Naive B cell (primary cell): ENCODE results near the gene CARMIL3. TPM values are rescaled to one million over a fixed set of nuclear protein-coding genes. Genes with fewer than 3 reads are reported as not detected.

Experiments
- ATAC-seq, 2 donors: fragments of 150-1000 bp; cut with Tn5 transposase; 2 replicates each; pipeline ENCODE4 v1.10.0; 2021; ENCODE audit warnings: low read depth in 2 of 2, mild to moderate bottlenecking in 2 of 2, moderate library complexity in 2 of 2
- DNase-seq: peaks from one replicate; pipeline ENCODE4 v3.0.0; 2022
- H3K27ac Mint-ChIP-seq, 6 donors: one replicate each; pipeline ENCODE4 v1.8.0; 2020 to 2022; ENCODE audit warnings: mild to moderate bottlenecking in 6 of 6, mixed read lengths in 6 of 6, moderate library complexity in 5 of 6, inconsistent platforms in 2 of 6
- H3K27me3 Mint-ChIP-seq, 3 donors: one replicate each; pipeline ENCODE4 v1.8.0; 2021 to 2022; ENCODE audit warnings: mixed read lengths in 3 of 3, mild to moderate bottlenecking in 1 of 3
- H3K36me3 Mint-ChIP-seq, 2 donors: one replicate each; pipeline ENCODE4 v1.8.0; 2020 to 2022; ENCODE audit warnings: mixed read lengths in 2 of 2, inconsistent platforms in 1 of 2, mild to moderate bottlenecking in 1 of 2
- H3K4me1 Mint-ChIP-seq, 3 donors: one replicate each; pipeline ENCODE4 v1.8.0; 2020 to 2022; ENCODE audit warnings: mixed read lengths in 3 of 3, inconsistent platforms in 1 of 3, mild to moderate bottlenecking in 1 of 3, moderate library complexity in 1 of 3
- H3K4me3 Mint-ChIP-seq, 8 donors: one replicate each; pipeline ENCODE4 v1.8.0; 2020 to 2022; ENCODE audit warnings: mild to moderate bottlenecking in 8 of 8, mixed read lengths in 8 of 8, moderate library complexity in 8 of 8, inconsistent platforms in 2 of 8
- H3K9me3 Mint-ChIP-seq, 7 donors: one replicate each; pipeline ENCODE4 v1.8.0; 2020 to 2022; ENCODE audit warnings: mixed read lengths in 7 of 7, mild to moderate bottlenecking in 5 of 7, inconsistent platforms in 2 of 7, moderate library complexity in 1 of 7
- polyA plus RNA-seq, 6 donors: library from polyadenylated mRNA; unstranded; fragments of 300-500 nt; fragmentation: Illumina TruSeq; gene quantifications; one replicate each; pipeline ENCODE4 v1.2.3, GENCODE V29; 2021; ENCODE audit warnings: low read depth in 6 of 6

The CARMIL3 gene
- polyA plus RNA-seq, 6 donors from 2014 or later, result 0.10 to 0.11 TPM; not detected in 4

DNA sequence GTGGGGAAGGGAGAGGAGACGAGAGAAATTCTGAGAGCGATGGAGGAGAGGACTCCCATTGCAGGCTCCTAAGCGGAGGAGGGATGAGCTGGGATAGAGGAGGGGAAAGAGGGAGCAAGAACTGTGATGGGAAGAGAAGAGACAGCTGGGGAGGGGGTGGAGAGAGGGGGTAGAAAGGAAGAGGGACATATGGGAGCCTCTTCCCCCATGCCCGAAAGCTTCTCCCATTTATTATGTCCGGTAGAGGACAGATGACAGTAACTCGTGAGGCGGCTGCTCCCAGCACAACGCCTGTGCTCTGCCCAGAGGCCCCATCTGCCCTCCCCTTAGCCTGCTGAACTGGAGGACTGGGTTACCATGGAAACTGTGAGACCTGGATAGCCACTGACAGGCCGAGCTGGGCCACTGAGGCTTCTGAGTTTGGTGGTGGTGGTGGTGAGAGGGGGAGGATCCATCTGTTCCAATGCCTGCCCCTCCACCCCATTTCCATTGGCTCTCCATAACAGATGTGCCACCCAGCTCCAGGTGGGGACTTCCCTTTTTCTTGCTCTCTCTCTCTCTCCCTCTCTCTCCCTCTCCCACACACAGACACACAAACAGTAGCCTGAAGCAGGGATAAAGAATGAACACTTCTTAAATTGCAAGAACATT lies 27.8 kb downstream of the CARMIL3 start:
- H3K36me3 Mint-ChIP-seq, result no peaks in the 10 kb centered on the region
- H3K9me3 Mint-ChIP-seq, result no peaks in the 10 kb centered on the region
- H3K27ac Mint-ChIP-seq, result peak overlapping the region in 3 of 6 donors; percentile 85 to 90 (median 86)
- H3K27me3 Mint-ChIP-seq, result no peaks in the 10 kb centered on the region
- no peak for ATAC-seq
- H3K4me1 Mint-ChIP-seq, result peaks cover 53 to 73% (median 58%) of the 10 kb centered on the region in 3 donors
- H3K4me3 Mint-ChIP-seq, result peak overlapping the region in 6 of 8 donors; percentile 13 to 92 (median 88)
- DNase-seq, result no peak

DNA sequence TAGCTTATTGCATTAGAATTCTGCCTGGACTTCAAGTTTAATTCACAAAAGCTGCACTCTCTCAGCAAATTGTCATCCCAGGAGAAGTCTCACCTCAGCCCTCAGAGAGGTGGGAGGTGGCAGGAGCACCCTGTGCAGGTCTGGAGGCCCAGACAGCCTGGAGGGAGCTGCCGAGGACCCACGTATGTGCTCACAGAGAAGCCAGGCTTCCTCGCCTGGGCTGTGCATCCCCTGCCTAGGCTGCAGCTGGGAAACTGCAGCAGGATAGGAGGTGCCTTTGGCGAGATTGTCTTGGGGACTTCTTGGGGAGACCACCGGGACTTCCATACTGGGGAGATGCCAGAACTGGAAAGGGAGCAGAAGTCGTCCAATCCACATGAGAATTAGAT lies 28.3 kb downstream of the CARMIL3 start:
- no peaks in the 10 kb centered on the region for H3K27me3 Mint-ChIP-seq
- no peaks in the 10 kb centered on the region for H3K9me3 Mint-ChIP-seq
- peak overlapping the region; percentile 79 to 92 (median 90) for H3K4me3 Mint-ChIP-seq
- DNase-seq, result no peak
- peaks cover 48 to 67% (median 52%) of the 10 kb centered on the region in 3 donors for H3K4me1 Mint-ChIP-seq
- no peaks in the 10 kb centered on the region for H3K36me3 Mint-ChIP-seq
- no peak for ATAC-seq
- H3K27ac Mint-ChIP-seq, result peak overlapping the region in 4 of 6 donors; percentile 75 to 90 (median 83)

DNA sequence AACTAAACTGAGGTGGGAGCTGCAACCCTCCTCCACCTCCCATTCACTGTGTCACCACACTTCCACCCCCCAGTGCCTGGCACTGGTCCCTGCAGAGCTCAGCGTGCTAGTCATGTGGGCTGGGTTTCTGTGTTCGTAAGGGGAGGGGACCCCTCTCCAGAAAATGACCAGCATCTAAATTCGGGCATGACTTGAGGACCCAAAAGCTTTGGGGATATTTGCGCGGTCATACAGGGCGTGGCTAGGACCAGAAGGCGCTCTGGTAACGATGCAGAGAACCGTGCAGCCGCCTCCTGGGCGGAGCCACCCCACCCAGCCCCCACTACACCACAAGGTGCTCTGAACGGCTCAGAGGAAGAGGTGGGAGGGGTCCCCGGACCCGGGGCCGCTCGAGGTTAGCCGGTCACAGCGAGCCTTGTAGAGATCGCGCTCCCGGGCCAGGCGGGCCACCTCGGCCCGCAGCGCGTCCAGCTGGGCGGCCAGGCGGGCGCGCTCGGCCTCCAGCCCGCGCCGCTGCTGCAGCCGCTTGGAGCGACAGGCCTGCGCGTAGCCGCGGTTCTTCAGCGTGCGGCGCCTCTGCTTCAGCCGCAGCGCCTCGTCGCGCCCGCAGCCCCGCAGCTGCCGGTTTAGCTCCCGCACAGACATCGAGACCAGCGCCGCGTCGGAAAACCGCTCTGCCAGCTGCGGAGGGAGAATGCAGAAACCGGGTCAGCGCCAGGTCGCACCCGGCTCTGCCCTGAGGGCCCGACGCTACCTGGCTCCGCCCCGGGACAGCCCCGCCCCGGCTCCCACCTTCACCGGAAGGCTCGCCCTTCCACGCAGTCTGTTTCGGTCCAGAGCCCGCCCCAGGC lies 29.3 kb downstream of the CARMIL3 start:
- Mint-ChIP-seq H3K4me1 (peaks cover 39 to 58% (median 43%) of the 10 kb centered on the region in 3 donors), H3K27ac (peak overlapping the region in 4 of 6 donors; percentile 56 to 88 (median 84)), H3K9me3 (no peaks in the 10 kb centered on the region), H3K4me3 (peak overlapping the region; percentile 79 to 95 (median 90)), H3K27me3 (no peaks in the 10 kb centered on the region), H3K36me3 (no peaks in the 10 kb centered on the region)
- peak; percentile 93 to 95 for ATAC-seq
- DNase-seq, result peak; percentile 70

DNA sequence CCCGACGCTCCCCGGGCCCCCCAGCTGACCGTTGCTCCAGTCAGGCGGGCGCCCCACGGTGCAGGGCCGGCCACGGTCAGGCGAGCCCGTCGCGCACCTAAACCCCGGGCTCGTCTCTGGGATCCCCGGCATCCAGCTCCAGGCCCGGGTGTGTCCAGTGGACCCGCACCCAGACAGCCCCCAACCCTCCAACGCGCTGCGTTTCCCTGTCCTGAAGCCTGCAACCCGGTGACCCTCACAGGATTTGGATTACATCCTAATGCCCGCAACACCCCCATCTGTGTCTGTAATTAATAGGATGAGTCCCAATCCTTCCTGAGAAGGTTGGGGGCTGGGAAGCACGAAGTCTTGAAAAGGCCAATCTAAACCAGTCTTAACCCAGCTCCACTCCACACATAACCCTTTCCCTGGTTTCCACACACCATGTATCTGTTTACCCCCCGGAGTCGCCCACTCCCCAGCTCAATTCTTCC lies 30.0 kb downstream of the CARMIL3 start:
- ATAC-seq (no peak), DNase-seq (no peak)
- H3K4me3 Mint-ChIP-seq, result peak overlapping the region; percentile 79 to 96 (median 88)
- H3K9me3 Mint-ChIP-seq, result no peaks in the 10 kb centered on the region
- peaks cover 34 to 51% (median 37%) of the 10 kb centered on the region in 3 donors for H3K4me1 Mint-ChIP-seq
- H3K27ac Mint-ChIP-seq, result peak overlapping the region in 5 of 6 donors; percentile 63 to 96 (median 87)
- no peaks in the 10 kb centered on the region for H3K36me3 Mint-ChIP-seq
- no peaks in the 10 kb centered on the region for H3K27me3 Mint-ChIP-seq

DNA sequence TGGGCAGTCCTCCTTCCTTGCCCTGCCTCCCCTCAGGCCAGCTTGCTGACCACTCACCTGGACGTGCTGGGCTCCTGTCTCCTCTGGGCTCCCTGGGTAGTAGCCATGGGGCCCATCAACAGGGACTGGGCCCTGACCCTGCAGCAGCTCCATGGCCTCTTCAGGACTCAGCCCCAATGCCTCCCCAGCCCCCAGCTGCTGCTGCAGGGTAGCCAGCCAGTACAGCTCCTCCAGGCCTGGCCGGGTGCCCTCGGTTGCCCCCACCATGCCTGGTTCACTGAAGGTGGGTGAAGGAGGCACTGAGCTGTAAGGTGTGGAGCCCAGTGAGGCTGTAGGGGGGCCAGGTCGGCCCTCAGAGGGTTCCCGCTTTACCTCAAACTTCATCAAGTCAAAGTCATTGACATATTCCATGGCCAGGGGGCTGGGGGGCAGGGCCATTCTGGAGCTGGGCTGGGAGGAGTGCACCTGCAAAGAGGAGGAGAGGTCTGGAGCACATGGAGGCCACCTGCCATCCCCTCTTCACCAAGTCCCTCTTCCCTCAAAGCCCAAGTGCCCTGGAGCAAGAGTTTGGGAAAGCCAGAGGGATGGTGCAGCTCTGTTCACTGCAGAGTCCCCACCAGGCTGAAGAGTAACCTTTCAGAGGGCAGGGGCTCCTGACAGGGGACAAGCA lies 30.7 kb downstream of the CARMIL3 start:
- peak overlapping the region in 5 of 6 donors; percentile 16 to 96 (median 87) for H3K27ac Mint-ChIP-seq

DNA sequence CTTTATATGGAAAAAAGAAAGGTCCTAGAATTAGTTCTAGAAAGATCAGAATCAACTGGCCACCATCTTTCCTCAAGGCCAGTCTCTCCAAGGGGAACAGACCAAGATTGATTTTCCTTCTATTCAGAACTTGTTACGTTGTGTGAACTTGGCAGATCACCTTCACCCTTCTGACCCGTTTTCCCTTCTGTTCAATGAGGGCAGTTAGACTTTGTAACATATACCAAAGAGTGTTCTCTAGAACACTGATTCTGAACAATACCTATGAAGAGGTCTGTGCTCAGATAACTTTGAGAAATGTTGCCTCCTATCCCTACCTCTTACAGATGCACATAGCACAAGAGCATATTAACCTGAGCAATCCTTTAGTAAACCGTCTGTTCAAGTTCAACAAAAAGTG lies 31.7 kb downstream of the CARMIL3 start:
- H3K4me1 Mint-ChIP-seq, result peaks cover 31 to 40% (median 37%) of the 10 kb centered on the region in 3 donors
- ATAC-seq (no peak), DNase-seq (no peak)
- no peaks in the 10 kb centered on the region for H3K27me3 Mint-ChIP-seq
- no peaks in the 10 kb centered on the region for H3K36me3 Mint-ChIP-seq
- H3K27ac Mint-ChIP-seq, result no peak overlapping the region
- H3K4me3 Mint-ChIP-seq, result peak overlapping the region in 1 of 8 donors; percentile 72
- no peaks in the 10 kb centered on the region for H3K9me3 Mint-ChIP-seq

More for the DNA sequence above, 30.7 kb downstream of the CARMIL3 start:
- H3K4me3 Mint-ChIP-seq, result peak overlapping the region; percentile 79 to 96 (median 88)
- H3K4me1 Mint-ChIP-seq, result peaks cover 34 to 43% (median 37%) of the 10 kb centered on the region in 3 donors
- DNase-seq (no peak), ATAC-seq (no peak)
- H3K9me3 Mint-ChIP-seq, result no peaks in the 10 kb centered on the region
- H3K27me3 Mint-ChIP-seq, result no peaks in the 10 kb centered on the region
- no peaks in the 10 kb centered on the region for H3K36me3 Mint-ChIP-seq

DNA sequence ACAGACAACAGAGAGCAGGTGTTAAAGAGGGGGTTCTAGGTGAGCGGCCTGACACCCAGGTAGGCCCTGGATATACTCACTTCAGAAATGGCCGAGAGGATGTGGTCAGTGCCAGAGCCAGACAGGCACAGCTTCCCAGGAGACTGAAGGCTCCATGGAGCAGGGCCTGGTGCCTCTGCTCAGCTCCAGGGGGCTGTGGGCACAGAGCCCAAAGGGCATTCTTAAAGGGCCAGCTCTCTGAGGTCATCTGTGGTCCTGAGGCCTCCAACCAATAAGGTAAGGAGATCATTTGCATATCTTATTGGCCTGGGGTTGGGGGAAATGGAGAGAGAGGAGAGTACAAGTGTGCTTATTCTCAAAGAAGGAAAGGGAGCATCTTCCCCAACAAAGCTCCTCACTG lies 32.6 kb downstream of the CARMIL3 start:
- Mint-ChIP-seq H3K4me3 (peak overlapping the region in 1 of 8 donors; percentile 72), H3K36me3 (no peaks in the 10 kb centered on the region), H3K27ac (peak overlapping the region in 2 of 6 donors; percentile 23 to 54), H3K9me3 (no peaks in the 10 kb centered on the region), H3K27me3 (no peaks in the 10 kb centered on the region), H3K4me1 (peaks cover 25 to 34% (median 31%) of the 10 kb centered on the region in 3 donors)
- DNase-seq, result no peak
- ATAC-seq, result no peak

DNA sequence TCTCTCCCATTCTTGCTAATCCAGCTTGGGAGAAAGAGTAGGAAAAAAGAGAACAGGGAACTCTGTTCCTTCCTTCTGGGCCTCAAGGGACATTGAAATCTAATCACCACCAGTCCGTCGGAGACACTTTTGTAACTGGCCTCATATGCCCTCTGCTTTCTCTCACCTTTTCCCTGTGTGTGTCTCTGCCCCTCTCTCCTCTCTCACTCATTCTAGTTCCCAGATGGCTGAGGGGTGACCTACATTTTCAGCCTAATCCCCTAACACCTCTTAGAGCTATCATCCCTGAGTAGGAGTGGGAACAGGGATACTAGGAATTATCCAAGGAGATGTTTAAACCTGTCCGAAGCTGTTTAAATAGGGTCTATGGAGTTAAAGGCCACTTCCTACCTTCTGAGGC lies 33.4 kb downstream of the CARMIL3 start:
- Mint-ChIP-seq H3K4me1 (peaks cover 25 to 33% (median 26%) of the 10 kb centered on the region in 3 donors), H3K27me3 (no peaks in the 10 kb centered on the region), H3K4me3 (peak overlapping the region in 2 of 8 donors; percentile 25 to 36), H3K36me3 (no peaks in the 10 kb centered on the region), H3K9me3 (no peaks in the 10 kb centered on the region), H3K27ac (peak overlapping the region in 3 of 6 donors; percentile 2 to 65 (median 17))
- ATAC-seq, result no peak
- DNase-seq, result no peak

DNA sequence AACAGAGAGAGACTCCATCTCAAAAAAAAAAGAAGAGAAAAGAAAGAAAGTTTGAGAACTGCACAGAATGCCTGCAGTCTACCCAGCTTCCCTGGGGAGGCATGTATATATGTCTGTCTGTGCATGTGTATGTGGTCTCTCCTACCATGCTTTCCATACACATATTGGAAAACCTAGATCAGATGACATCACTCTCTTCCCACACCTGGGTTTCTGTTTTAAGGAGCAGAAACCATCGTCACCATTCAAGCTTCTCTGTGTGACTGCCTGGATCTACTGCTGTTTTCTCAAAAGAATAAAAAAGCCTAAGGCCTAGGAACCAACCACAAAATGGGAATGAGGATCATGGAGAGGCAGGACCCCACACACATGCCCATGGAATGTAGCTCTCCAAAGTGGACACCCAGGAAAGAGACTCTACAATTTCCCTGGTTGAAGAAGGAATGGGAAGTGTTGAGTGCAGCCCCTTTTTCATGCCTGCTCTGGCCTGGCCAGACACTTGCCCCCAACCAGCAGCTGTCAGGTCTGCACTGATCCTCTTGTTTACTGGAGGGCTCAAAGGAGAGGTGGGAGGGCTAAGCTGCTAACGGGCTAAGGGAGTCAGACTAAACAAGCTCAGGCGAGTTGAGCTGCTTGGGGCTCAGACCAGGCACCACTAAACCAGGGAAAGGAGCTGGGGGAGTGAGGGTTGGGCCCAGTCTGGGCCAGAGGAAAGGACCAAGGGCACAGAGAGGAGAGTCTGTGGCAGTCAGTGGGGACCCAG lies 34.6 kb downstream of the CARMIL3 start:
- Mint-ChIP-seq H3K4me1 (peaks cover 24 to 32% (median 24%) of the 10 kb centered on the region in 3 donors), H3K9me3 (no peaks in the 10 kb centered on the region), H3K27ac (no peak overlapping the region), H3K36me3 (no peaks in the 10 kb centered on the region), H3K4me3 (no peak overlapping the region), H3K27me3 (no peaks in the 10 kb centered on the region)
- ATAC-seq, result no peak
- no peak for DNase-seq

DNA sequence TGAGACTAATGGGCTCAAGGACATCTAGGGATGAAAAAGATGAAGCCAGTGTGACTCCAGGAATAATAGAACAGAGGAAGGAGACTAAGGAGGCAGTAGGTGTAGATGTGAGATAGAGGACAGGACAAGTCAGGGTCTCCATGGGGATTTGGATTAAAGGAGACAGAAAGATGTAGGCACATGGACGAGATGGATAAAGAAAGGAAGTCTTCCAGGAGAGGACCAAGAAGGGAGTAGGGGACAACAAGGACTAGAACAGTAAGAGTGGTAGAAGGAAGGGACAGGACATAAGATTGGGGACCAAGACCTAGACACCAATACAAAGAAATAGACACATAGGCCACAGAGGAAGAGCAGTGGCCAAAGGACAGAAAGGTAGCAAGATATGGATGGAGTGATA lies 35.2 kb downstream of the CARMIL3 start:
- DNase-seq (no peak), ATAC-seq (no peak)
- no peaks in the 10 kb centered on the region for H3K9me3 Mint-ChIP-seq
- no peaks in the 10 kb centered on the region for H3K27me3 Mint-ChIP-seq
- H3K4me1 Mint-ChIP-seq, result peaks cover 20 to 28% (median 20%) of the 10 kb centered on the region in 3 donors
- H3K4me3 Mint-ChIP-seq, result peak overlapping the region in 1 of 8 donors; percentile 59
- no peak overlapping the region for H3K27ac Mint-ChIP-seq
- H3K36me3 Mint-ChIP-seq, result no peaks in the 10 kb centered on the region

DNA sequence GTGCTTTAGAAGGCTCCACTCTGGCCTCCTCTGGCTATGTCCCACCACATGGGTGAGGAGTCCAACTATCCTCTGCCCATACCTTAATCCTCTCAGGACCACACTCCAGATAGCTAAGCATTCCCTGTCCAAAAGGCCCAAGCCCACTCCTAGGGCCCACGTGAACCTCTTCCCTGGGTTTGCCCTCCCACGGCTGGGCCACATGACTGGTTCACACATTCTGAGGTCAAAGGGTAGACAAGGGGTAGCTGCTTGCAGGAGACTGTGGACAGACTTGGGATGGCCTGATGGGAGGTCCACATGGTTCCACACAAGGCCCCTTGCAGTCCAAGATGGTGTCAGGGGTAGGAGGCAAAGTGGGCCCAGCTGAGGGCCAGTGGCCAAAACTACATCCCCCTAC lies 36.3 kb downstream of the CARMIL3 start:
- H3K4me1 Mint-ChIP-seq, result peaks cover 15 to 31% (median 17%) of the 10 kb centered on the region in 3 donors
- DNase-seq (no peak), ATAC-seq (no peak)
- no peaks in the 10 kb centered on the region for H3K27me3 Mint-ChIP-seq
- no peak overlapping the region for H3K27ac Mint-ChIP-seq
- H3K4me3 Mint-ChIP-seq, result no peak overlapping the region
- H3K9me3 Mint-ChIP-seq, result no peaks in the 10 kb centered on the region
- no peaks in the 10 kb centered on the region for H3K36me3 Mint-ChIP-seq

DNA sequence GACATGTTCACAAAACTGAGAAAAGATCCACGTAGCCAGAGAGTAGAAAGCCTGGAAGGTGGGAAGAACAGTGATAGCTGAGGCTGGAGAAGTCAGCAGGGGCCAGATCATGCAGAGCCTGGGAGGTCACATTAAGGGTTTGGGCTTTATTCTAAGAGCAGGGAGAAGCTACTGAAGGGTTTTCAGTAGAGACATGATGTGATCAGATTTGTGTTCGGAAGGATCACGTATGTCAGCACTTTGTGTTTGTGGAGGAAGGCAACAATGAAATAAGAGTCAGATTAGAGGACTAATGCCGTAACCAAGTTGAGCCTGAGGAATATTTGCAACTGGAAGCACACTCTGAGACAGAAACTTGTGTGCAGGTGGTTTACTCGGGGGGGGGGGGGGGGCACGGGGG lies 38.1 kb downstream of the CARMIL3 start:
- Mint-ChIP-seq H3K27me3 (no peaks in the 10 kb centered on the region), H3K36me3 (peaks cover 0 to 5% of the 10 kb centered on the region in 2 donors), H3K27ac (no peak overlapping the region), H3K9me3 (no peaks in the 10 kb centered on the region), H3K4me3 (peak overlapping the region in 1 of 8 donors; percentile 83), H3K4me1 (peaks cover 18 to 35% (median 21%) of the 10 kb centered on the region in 3 donors)
- no peak for ATAC-seq
- DNase-seq, result no peak
